ENCODE measurements around the gene FADS2.

- TF ChIP-seq CTCF (conservative IDR thresholded peaks at IDR 0.05; ENCODE audit: low read length) = no peak
- TF ChIP-seq EZH2phosphoT487 (IDR thresholded peaks at IDR 0.05; ENCODE audit: borderline replicate concordance, low read depth, low read length) = no peak
These were observed 4.1 kb downstream of the FADS2 start for GRCh38 chr11:61832207-61832606.

Measured in OCI-LY7 (cell line).